ENCODE results near the gene BAHD1.

Gene BAHD1

DNA sequence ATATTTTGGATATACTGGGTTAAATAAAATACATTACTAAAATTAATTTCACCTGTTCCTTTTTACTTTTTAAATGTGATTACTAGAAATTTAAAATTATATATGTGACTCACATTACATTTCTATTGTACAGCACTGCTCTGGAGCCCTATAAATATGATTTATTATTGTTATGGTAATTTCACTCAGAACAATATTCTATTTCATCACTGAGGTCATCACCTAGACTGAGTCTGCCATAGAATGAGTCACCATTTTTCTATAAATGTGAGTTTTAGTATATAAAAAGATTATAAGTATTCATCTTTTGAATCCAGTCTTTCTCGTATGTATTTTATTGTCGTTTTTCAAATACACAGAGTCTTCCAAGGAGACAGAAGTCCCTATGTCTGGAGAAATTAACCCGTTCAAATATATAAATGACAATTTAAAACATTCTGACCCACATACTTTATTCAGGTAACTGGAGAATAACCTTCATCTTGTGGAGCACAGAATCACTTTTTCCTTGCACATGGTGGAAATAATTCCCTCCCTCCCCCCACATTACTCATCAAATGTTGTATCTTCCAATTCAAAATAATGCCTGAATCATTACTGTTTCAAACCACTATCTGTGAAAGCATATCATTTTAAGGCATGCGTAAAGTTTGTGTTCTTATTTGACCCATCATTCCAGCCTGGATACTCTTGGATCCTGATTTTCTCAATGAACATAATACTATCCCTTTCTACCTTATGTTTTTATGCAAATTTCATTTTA is 60.0 kb downstream of the BAHD1 start:
- DNase-seq = no peak

DNA sequence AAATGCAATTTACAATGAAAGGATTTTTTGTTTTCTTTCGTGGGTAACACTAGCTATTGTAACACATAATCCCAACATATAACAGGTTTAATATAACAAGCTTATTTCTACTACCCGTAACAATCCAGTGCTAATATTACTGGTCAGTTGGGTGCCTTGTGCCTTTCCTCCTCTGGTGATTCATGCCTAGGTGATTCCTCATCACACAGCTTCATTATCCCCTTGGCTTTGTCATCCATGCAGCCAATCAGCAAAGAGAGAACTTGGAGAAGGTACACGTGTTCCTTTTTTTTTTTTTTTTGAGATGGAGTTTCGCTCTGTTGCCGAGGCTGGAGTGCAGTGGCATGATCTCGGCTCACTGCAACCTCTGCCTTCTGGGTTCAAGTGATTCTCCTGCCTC is 60.7 kb downstream of the BAHD1 start:
- no peak for DNase-seq

DNA sequence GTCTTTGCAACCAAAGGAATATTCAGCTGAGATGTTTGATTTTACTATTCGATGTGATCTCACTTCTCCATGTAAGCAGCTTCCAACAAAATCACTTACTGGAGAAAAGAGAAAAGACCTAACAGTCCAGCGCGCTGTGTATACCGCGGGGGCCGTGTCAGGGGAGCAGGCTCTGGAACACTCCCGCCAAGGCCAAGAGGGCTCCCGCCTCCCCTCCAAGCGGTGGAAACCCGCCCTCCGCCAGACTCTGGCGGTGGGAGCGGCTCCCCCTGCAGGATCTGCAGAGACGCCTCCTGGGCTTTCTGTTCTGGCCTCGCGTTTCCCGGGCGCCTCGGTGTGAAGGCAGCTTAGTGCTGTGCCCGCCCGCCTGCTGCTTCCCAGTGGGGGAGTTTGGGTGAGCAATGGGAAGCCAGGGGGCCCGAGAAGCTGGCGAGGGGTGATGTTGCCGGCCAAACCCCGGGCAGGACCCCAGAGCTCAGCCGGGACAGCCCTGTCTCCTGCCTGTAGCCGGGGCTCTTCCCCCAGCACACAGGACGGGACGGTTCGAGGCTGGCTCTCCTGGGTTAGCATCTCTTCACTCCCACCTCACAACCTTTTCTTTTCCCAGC is 66.3 kb downstream of the BAHD1 start:
- peak; percentile 49 for DNase-seq

DNA sequence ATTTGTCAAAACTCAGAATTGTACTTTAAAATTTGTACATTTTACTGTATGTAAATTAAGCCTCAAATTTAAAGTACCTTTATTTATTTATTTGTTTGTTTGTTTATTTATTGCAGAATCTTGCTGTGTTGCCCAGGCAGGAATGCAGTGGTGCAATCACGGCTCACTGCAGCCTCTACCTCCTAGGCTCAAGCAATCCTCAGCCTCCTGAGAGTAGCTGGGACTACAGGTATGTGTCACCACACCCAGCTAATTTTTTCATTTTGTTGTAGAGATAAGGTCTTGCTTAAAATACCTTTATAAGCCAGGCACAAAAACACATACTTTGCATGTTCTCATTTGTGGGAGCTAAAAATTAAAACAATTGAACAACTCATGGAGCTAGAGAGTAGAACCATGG is 67.5 kb downstream of the BAHD1 start:
- DNase-seq = no peak

DNA sequence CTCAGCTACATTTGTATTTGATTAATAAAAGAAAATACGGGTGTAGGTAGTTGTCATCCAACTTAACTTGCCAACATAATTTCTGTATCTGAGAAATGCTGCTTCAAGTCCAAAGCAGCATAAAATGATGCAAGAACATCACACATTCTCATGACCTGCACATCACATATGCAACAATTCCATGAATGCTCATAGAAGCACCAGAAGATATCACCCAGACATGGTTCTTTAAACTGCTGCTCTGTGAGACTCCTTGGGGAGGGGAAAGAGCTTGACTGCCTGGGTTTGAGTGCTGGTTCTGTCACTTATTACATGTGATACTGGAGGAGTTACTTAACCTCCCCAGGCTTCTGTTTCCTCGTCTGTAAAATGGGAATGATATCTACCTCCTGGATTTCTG is 69.4 kb downstream of the BAHD1 start:
- no peak for DNase-seq

DNA sequence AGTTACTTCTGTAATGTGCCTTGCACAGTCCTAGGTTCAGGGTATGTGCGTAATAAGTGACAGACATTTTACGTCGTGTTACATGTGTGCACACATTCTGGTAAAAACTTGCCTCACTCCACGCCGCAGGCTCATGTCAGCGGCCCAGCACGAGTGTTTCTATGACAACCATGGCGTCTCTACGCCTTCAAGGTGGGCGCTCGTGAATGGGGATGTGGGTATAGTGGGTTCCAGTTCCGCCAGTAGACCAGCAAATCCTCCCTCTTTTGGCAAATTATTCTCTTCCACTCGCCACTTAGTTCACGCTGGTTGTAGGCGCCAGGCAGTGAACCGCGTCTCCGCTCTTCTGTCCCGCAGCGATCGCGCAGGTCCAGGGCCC is 70.3 kb downstream of the BAHD1 start:
- no peak for DNase-seq

DNA sequence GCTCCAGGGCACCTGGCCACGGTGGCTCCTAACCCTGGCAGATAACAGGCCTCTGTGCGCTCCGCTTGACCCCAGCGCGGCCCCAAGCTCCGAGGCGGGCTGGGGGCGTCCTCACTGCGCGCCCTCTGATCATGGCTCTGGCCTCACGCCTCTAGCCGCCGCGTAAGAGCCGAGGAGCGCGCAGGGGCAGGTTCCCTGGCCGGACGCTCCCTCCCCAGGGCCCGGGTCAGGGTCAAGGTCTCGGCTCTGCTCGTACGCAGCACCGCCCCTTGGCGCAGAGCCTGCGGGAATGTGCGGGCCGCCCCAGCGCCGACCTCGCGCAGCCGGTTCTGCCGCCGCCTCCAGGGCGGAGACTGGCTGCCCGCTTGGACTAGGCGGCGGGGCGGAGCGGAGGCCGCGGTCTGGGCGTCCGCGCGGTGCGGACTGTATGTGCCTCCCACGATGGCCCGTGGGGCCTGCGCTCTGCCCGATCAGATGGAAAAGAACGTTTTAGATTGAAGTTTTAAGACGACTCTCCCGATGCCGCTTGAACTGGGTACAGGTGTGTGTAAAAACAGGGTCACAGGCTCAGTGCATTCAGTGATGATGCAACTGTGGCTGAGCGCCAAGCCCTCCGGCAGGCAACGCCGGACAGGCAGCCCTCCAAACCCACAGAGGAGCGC is 70.8 kb downstream of the BAHD1 start:
- DNase-seq = no peak

DNA sequence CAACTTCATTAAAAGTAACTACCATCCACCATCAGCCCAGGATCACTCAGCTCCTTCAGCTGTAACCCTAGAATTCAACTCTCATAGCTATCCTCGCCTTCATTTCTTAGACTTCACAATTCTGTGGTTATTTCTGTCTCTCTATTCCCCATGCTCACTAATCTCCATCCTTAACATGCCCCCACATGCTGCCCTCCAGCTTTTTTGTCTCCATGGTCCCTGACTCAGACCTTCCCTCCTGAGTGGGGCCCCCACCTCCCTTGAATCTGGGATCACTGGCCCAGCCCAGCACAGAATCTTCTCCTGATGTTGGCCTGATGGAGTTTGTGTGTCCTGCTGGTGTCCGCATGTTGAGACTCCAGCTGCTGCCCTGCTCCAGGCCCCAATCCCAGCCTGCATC is 71.7 kb downstream of the BAHD1 start:
- DNase-seq = no peak

DNA sequence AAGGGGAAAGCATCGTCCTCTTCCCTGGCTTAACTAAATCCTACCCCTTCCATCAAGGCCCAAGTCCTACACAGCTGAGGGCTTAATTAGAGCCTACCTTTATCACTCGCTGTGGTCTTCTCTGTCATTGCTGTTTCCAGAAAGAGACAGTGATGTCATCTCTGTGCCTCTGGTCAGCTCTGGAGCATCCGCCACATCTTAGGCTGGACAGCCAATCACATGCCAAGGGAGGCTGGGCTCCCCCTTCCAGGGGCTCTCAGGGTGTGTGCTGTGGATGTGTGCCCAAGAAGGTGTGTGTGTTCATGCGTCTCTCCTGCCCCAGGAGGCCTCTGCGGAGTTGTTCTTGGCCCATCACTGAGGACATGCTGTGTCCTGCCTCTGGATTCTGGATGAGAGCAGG is 72.9 kb downstream of the BAHD1 start:
- no peak for DNase-seq

DNA sequence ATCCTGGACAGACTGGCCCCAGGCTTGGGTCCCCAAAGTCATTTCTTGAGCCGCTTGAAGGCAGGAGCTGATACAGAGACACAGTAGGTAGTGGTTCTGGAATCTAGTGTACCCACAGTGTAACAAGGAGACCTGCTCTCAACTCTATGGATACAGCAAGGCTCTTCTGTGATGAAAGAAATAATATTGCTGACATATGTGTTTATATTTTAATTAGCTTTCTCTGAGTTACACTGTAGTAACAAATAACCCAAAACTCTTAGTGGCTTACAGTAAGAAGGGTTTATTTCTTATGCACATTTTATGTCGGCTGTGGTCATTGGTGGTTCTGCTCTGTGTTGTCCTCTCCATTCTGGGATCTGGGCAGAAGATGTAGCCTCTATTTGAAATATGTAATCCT is 75.6 kb downstream of the BAHD1 start:
- DNase-seq = no peak

All from SHP77 treated with DMSO at 0.1 percent for 48 hours (cell line).